ENCODE results near the gene SLC41A1. TPM values are rescaled to one million over a fixed set of nuclear protein-coding genes. Genes with fewer than 3 reads are reported as not detected.

Gene SLC41A1
- total and polyA plus RNA-seq, 2 experiments from 2014 or later: 15.3 to 16.8 TPM

DNA sequence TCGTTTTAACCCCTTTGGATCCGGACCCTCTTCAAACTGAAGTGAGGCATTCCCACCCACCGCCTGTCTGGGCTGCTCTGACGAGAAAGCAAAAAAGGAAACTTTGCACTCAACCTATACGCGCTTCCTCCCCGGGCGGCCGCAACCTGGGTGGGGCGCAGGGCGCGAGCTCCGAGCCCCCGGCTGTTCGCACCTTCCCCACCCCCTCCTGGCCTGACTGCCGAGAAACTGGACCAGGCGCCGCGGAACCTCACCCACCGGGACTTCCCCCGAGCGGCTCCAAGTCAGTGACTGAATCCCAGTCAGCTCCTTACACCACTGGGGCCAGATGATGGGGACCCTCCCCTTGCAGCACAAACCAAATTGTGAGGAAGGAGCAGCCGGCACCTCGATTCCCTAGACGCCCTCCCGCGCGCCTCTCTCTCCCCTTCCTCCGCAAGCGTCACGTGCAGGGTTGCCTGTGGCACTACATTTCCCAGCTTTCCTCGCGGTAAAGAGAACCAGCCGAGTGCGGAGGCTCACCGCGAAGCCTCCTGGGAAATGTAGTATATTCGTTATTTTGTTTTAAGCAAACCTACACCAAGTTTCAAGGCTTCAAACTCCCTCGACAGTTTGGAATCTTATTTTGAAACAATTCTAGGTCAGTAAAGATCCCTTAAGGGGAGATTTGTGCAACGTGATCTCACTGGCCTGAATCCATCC, 37.8 kb downstream of the SLC41A1 start, which contains the start of gene RAB29:
Gene RAB29, minus strand, starts transcription at position 468 of the 702 bp plus-strand sequence. CDS start 526 bp downstream, outside the sequence.
- Histone ChIP-seq H2AFZ (peak within 1 kb of the TSS; percentile 67), H3K9me2 (replicated peaks; ENCODE audit: insufficient read depth) (no peaks in the 10 kb centered on the region), H3K27me3 (no peaks in the 10 kb centered on the region), H3K36me3 (replicated peaks; ENCODE audit: insufficient read depth, low read depth) (no peaks in the 10 kb centered on the region), H4K20me1 (ENCODE audit: insufficient read depth, poor library complexity, severe bottlenecking) (no peaks in the 10 kb centered on the region), H3K4me3 (peak within 1 kb of the TSS; percentile 72), H3K4me2 (peak within 1 kb of the TSS; percentile 93), H3K79me2 (peaks cover 9% of the 10 kb centered on the region), H3K27ac (peak within 1 kb of the TSS; percentile 44), H3K4me1 (ENCODE audit: insufficient read depth) (no peaks in the 10 kb centered on the region), H3K9me3 (ENCODE audit: low read depth) (no peaks in the 10 kb centered on the region)
- TF ChIP-seq, protein P1, sequence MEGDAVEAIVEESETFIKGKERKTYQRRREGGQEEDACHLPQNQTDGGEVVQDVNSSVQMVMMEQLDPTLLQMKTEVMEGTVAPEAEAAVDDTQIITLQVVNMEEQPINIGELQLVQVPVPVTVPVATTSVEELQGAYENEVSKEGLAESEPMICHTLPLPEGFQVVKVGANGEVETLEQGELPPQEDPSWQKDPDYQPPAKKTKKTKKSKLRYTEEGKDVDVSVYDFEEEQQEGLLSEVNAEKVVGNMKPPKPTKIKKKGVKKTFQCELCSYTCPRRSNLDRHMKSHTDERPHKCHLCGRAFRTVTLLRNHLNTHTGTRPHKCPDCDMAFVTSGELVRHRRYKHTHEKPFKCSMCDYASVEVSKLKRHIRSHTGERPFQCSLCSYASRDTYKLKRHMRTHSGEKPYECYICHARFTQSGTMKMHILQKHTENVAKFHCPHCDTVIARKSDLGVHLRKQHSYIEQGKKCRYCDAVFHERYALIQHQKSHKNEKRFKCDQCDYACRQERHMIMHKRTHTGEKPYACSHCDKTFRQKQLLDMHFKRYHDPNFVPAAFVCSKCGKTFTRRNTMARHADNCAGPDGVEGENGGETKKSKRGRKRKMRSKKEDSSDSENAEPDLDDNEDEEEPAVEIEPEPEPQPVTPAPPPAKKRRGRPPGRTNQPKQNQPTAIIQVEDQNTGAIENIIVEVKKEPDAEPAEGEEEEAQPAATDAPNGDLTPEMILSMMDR (IDR thresholded peaks at IDR 0.05; ENCODE audit: poor library complexity): no peak
- peak; percentile 89 for DNase-seq (ENCODE audit: low spot score)
- under 1% methylated on average over 30 of the region's 40 CpGs for WGBS (ENCODE audit: low lambda C conversion rate, missing lambda C conversion rate)

GRCh38 chr1:205774198-205775014, 38.6 kb downstream of the SLC41A1 start:
- H3K27ac ChIP-seq: peak overlapping the region; percentile 44
- H3K27me3 ChIP-seq: no peaks in the 10 kb centered on the region
- H3K9me2 ChIP-seq (replicated peaks; ENCODE audit: insufficient read depth): no peaks in the 10 kb centered on the region
- peak overlapping the region; percentile 93 for H3K4me2 ChIP-seq
- peaks cover 9% of the 10 kb centered on the region for H3K79me2 ChIP-seq
- H2AFZ ChIP-seq: peak overlapping the region; percentile 67
- no peaks in the 10 kb centered on the region for H3K36me3 ChIP-seq (replicated peaks; ENCODE audit: insufficient read depth, low read depth)
- H3K9me3 ChIP-seq (ENCODE audit: low read depth): no peaks in the 10 kb centered on the region
- WGBS (ENCODE audit: low lambda C conversion rate, missing lambda C conversion rate): 9% methylated on average over 29 of the region's 36 CpGs
- H3K4me3 ChIP-seq: peak overlapping the region; percentile 72
- no peaks in the 10 kb centered on the region for H3K4me1 ChIP-seq (ENCODE audit: insufficient read depth)
- DNase-seq (ENCODE audit: low spot score): peak; percentile 63
- no peaks in the 10 kb centered on the region for H4K20me1 ChIP-seq (ENCODE audit: insufficient read depth, poor library complexity, severe bottlenecking)
- TF ChIP-seq EZH2phosphoT487 (IDR thresholded peaks at IDR 0.05; ENCODE audit: low read depth, severe bottlenecking, unreplicated experiment) (no peak), EZH2 (IDR thresholded peaks at IDR 0.05; ENCODE audit: borderline replicate concordance) (no peak)
- TF ChIP-seq, protein P1 (IDR thresholded peaks at IDR 0.05; ENCODE audit: poor library complexity): no peak

- no peaks in the 10 kb centered on the region for H4K20me1 ChIP-seq (ENCODE audit: insufficient read depth, poor library complexity, severe bottlenecking)
- no peak for TF ChIP-seq EZH2 (IDR thresholded peaks at IDR 0.05; ENCODE audit: borderline replicate concordance)
- TF ChIP-seq, protein P1 (IDR thresholded peaks at IDR 0.05; ENCODE audit: poor library complexity): no peak
These were observed 40.4 kb downstream of the SLC41A1 start for GRCh38 chr1:205772607-205773032.

More at GRCh38 chr1:205772607-205773032, 40.4 kb downstream of the SLC41A1 start:
- no peaks in the 10 kb centered on the region for H3K27me3 ChIP-seq
- peaks cover 9% of the 10 kb centered on the region for H3K79me2 ChIP-seq
- no peak overlapping the region for H2AFZ ChIP-seq
- 80% methylated on average over 2 of the region's 2 CpGs for WGBS (ENCODE audit: low lambda C conversion rate, missing lambda C conversion rate)
- no peaks in the 10 kb centered on the region for H3K36me3 ChIP-seq (replicated peaks; ENCODE audit: insufficient read depth, low read depth)
- H3K27ac ChIP-seq: no peak overlapping the region
- no peaks in the 10 kb centered on the region for H3K9me2 ChIP-seq (replicated peaks; ENCODE audit: insufficient read depth)
- H3K4me1 ChIP-seq (ENCODE audit: insufficient read depth): no peaks in the 10 kb centered on the region
- no peak for DNase-seq (ENCODE audit: low spot score)
- no peak overlapping the region for H3K4me2 ChIP-seq
- H3K9me3 ChIP-seq (ENCODE audit: low read depth): no peaks in the 10 kb centered on the region
- H3K4me3 ChIP-seq: no peak overlapping the region
